Measurements from ENCODE around the gene GNB1L. TPM values are rescaled to one million over a fixed set of nuclear protein-coding genes. Genes with fewer than 3 reads are reported as not detected.

Gene GNB1L
- total and polyA plus RNA-seq, 2 of the 13 experiments (the other 11 are each of a cell fraction or from before 2014, with no cell fraction given), result 2.5 to 7.4 TPM

DNA sequence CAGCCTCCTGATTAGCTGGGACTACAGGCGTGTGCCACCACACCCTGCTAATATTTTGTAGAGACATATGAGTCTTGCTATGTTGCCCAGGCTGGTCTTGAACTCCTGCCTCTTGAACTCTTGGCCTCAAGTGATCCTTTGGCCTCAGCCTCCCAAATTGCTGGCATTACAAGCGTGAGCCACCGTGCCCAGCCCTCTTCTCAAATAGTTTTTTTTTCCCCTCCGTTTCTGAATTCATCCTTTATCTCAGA lies 82.3 kb downstream of the GNB1L start (continued):
- TF ChIP-seq NFKBIZ (CRISPR knock-in tag; IDR thresholded peaks at IDR 0.05), result no peak
- TF ChIP-seq E2F5 (CRISPR knock-in tag; conservative IDR thresholded peaks at IDR 0.05), result no peak
- no peak for TF ChIP-seq ZNF773 (CRISPR knock-in tag; IDR thresholded peaks at IDR 0.05; ENCODE audit: borderline replicate concordance)
- TF ChIP-seq ZNF766 (CRISPR knock-in tag; IDR thresholded peaks at IDR 0.05; ENCODE audit: borderline replicate concordance), result no peak
- TF ChIP-seq KMT2B (CRISPR knock-in tag; IDR thresholded peaks at IDR 0.05), result no peak
- no peak for TF ChIP-seq ZNF367 (CRISPR knock-in tag; IDR thresholded peaks at IDR 0.05; ENCODE audit: borderline replicate concordance)
- no peak for TF ChIP-seq PAF1 (CRISPR knock-in tag; IDR thresholded peaks at IDR 0.05)
- TF ChIP-seq FOXO4 (CRISPR knock-in tag; conservative IDR thresholded peaks at IDR 0.05), result no peak

- Histone ChIP-seq H3K4me2 (ENCODE audit: low read depth, low read length) (no peak overlapping the region), H3K9ac (ENCODE audit: insufficient read depth, low read depth, low read length) (no peak overlapping the region), H3K9me3 (ENCODE audit: low read length) (no peaks in the 10 kb centered on the region), H3K4me3 (replicated peaks in 1 of 3; ENCODE audit: insufficient read depth in 1 of 3, low read depth in 2 of 3, low read length in 3 of 3) (no peak overlapping the region), H3K27me3 (ENCODE audit: control insufficient read depth in 1 of 2, insufficient read depth in 2 of 2, low read length in 2 of 2) (peaks cover 19 to 92% of the 10 kb centered on the region in 2 experiments), H3K79me2 (ENCODE audit: insufficient read depth, low read length) (no peaks in the 10 kb centered on the region), H3K36me3 (replicated peaks in 1 of 2; ENCODE audit: control insufficient read depth in 1 of 2, insufficient read depth in 2 of 2, low read length in 2 of 2) (no peaks in the 10 kb centered on the region), H4K20me1 (ENCODE audit: insufficient read depth, low read length) (peaks cover 4% of the 10 kb centered on the region; the same call in 1 of the 2 replicates), H3K4me1 (ENCODE audit: insufficient read depth, low read length) (peaks cover 22% of the 10 kb centered on the region), H2AFZ (ENCODE audit: low read length) (no peak overlapping the region), H3K27ac (ENCODE audit: extremely low read length, insufficient read depth, low read length) (no peak overlapping the region)
- BruUV-seq (replicated peaks), result no TSS peak
- in situ Hi-C loops (cut with HindIII; ENCODE audit: extremely low pct_ligation_motif_present, low pct_unique_long_range_greater_than_20kb) (no loop called here), intact Hi-C loops (cut with micrococcal nuclease; ENCODE audit: unreplicated experiment) (no loop called here)
- 38% methylated on average over 10 of the region's 25 CpGs for WGBS (ENCODE audit: low lambda C conversion rate)
- FAIRE-seq (no peak), ATAC-seq (no peak), DNase-seq (ENCODE audit: low spot score) (no peak)
- CTCF ChIA-PET (ENCODE audit: low intra/inter-chr PET ratio, low total read pairs), result no interaction called here
- POLR2A ChIA-PET, result no interaction called here
- TF ChIP-seq HNRNPL (IDR thresholded peaks at IDR 0.05; ENCODE audit: low read depth, low read length) (no peak), ZSCAN29 (CRISPR knock-in tag; conservative IDR thresholded peaks at IDR 0.05) (no peak), POLR2G (IDR thresholded peaks at IDR 0.05; ENCODE audit: low read depth, low read length) (no peak), HMG20B (CRISPR knock-in tag; conservative IDR thresholded peaks at IDR 0.05) (no peak), RFXAP (CRISPR knock-in tag; IDR thresholded peaks at IDR 0.05; ENCODE audit: borderline replicate concordance) (no peak), RAD51 (IDR thresholded peaks at IDR 0.05; ENCODE audit: borderline replicate concordance) (no peak), ZSCAN5A (CRISPR knock-in tag; IDR thresholded peaks at IDR 0.05; ENCODE audit: borderline replicate concordance) (no peak)
- TF ChIP-seq, protein P1, sequence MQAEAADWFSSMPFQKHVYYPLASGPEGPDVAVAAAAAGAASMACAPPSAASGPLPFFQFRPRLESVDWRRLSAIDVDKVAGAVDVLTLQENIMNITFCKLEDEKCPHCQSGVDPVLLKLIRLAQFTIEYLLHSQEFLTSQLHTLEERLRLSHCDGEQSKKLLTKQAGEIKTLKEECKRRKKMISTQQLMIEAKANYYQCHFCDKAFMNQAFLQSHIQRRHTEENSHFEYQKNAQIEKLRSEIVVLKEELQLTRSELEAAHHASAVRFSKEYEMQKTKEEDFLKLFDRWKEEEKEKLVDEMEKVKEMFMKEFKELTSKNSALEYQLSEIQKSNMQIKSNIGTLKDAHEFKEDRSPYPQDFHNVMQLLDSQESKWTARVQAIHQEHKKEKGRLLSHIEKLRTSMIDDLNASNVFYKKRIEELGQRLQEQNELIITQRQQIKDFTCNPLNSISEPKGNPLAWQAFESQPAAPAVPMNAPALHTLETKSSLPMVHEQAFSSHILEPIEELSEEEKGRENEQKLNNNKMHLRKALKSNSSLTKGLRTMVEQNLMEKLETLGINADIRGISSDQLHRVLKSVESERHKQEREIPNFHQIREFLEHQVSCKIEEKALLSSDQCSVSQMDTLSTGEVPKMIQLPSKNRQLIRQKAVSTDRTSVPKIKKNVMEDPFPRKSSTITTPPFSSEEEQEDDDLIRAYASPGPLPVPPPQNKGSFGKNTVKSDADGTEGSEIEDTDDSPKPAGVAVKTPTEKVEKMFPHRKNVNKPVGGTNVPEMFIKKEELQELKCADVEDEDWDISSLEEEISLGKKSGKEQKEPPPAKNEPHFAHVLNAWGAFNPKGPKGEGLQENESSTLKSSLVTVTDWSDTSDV (CRISPR knock-in tag; IDR thresholded peaks at IDR 0.05), result no peak
- TF ChIP-seq, protein P2, sequence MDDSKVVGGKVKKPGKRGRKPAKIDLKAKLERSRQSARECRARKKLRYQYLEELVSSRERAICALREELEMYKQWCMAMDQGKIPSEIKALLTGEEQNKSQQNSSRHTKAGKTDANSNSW (CRISPR knock-in tag; IDR thresholded peaks at IDR 0.05; ENCODE audit: borderline replicate concordance), result no peak
These were observed 84.1 kb downstream of the GNB1L start for GRCh38 chr22:19770349-19771220.

Data from HepG2 (cell line).